Vagina (tissue), 2 donors: ENCODE results near the gene MEIS3. TPM values are rescaled to one million over a fixed set of nuclear protein-coding genes. Genes with fewer than 3 reads are reported as not detected.

Experiments
- DNase-seq, 2 donors: peaks; one replicate each; pipeline ENCODE4 v3.0.0-alpha.2; 2017; ENCODE audit errors: extremely low spot score in 2 of 2
- H3K27ac ChIP-seq: fragments of 200-600 bp; sonication (generic); one replicate; pipeline ENCODE4 v1.5.1; 2019
- H3K27me3 ChIP-seq: fragments of 200-600 bp; sonication (generic); one replicate; pipeline ENCODE4 v1.5.1; 2019
- H3K36me3 ChIP-seq, 2 donors: fragments of 200-600 bp; sonication (generic); one replicate each; pipeline ENCODE4 v1.5.1; 2017 to 2019
- H3K4me1 ChIP-seq: fragments of 200-600 bp; sonication (generic); one replicate; pipeline ENCODE4 v1.5.1; 2019
- H3K4me3 ChIP-seq, 2 donors: fragments of 200-600 bp; sonication (generic); 1 replicate in 1 of 2; 2 replicates in 1 of 2; pipeline ENCODE4 v1.5.1; 2016 to 2019
- H3K9me3 ChIP-seq: fragments of 200-600 bp; sonication (generic); one replicate; pipeline ENCODE4 v1.5.1; 2019
- POLR2A ChIP-seq, 2 donors: fragments of 450-650 bp; IDR thresholded peaks; one replicate each; pipeline ENCODE4 v1.6.1; 2017; ENCODE audit warnings: antibody characterized with exemption in 2 of 2, mild to moderate bottlenecking in 2 of 2, moderate library complexity in 2 of 2
- POLR2AphosphoS5 ChIP-seq, 2 donors: sonication (generic); formaldehyde crosslinking; IDR thresholded peaks; one replicate each; pipeline ENCODE4 v1.9.0; 2017; ENCODE audit warnings: antibody characterized with exemption in 2 of 2, mild to moderate bottlenecking in 2 of 2, low read depth in 1 of 2; ENCODE audit not compliant: insufficient read depth in 1 of 2
- intact Hi-C: fragments of 100-400 bp; cut with DNase I; formaldehyde crosslinking; loops from one replicate; pipeline ENCODE4 v1.15.1; 2023
- total RNA-seq: library from RNA; depleted of rRNA; stranded (reverse); fragments of >200 nt; gene quantifications from one replicate; pipeline ENCODE4 v1.2.3, GENCODE V29; 2016
- TF ChIP-seq, protein P1 (sequence below), 3 experiments: fragments of 450-650 bp in 2 of 3; fragments of 200-600 bp in 1 of 3; sonication (generic) in 1 of 3; IDR thresholded peaks; one replicate each; pipeline ENCODE4 v1.5.1; 2017 to 2019; ENCODE audit warnings: antibody characterized with exemption in 3 of 3, mild to moderate bottlenecking in 2 of 3, moderate library complexity in 2 of 3

MEIS3 gene
- 20.6 TPM for total RNA-seq

DNA sequence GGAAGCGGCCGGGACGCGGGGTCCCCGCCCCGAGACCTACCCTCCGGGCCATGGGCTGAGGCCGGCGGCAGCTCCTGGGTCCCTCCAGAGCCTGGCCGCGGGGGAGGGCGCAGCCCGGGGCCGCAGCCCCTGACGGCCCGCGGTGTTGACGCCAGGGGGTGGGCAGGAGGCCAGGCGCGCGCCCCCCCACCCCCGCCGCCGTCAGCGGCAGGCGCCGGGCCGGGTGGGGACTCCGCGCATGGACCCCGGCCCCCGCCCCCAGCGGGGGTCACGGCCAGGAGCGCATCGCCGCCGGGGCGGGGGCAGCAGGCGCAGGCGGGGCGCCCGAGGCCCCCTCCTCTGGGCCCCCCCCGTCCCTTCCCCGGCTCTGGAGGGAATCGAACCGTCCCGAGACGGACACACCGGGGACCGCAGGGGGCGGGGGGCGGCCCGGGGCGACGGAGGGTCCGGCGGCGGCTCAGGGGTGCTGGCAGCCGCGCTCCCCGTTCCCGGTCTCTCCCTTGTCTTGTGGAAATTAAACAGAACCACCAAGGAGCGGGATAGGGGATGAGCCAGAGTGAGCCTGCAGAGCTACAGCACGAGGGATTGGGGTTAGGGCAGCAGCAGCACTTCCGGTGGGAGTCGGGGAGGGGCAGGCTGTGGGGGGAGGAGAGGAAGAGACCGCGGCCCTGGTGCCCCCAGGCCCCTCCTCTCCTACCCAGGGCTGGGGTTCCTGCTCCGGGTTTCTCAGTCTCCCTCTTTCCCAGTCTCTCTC, at the start of gene MEIS3:
TSS of gene MEIS3 (minus strand) at position 498 of the 754 bp plus-strand sequence. CDS start at position 52, 446 bp downstream.
- Histone ChIP-seq H3K27ac (peak within 1 kb of the TSS; percentile 57), H3K4me1 (peaks cover 19% of the 10 kb centered on the region), H3K27me3 (peaks cover 8% of the 10 kb centered on the region), H3K9me3 (no peaks in the 10 kb centered on the region), H3K36me3 (no peaks in the 10 kb centered on the region), H3K4me3 (peak within 1 kb of the TSS; percentile 55 to 61)
- TF ChIP-seq, protein P1, sequence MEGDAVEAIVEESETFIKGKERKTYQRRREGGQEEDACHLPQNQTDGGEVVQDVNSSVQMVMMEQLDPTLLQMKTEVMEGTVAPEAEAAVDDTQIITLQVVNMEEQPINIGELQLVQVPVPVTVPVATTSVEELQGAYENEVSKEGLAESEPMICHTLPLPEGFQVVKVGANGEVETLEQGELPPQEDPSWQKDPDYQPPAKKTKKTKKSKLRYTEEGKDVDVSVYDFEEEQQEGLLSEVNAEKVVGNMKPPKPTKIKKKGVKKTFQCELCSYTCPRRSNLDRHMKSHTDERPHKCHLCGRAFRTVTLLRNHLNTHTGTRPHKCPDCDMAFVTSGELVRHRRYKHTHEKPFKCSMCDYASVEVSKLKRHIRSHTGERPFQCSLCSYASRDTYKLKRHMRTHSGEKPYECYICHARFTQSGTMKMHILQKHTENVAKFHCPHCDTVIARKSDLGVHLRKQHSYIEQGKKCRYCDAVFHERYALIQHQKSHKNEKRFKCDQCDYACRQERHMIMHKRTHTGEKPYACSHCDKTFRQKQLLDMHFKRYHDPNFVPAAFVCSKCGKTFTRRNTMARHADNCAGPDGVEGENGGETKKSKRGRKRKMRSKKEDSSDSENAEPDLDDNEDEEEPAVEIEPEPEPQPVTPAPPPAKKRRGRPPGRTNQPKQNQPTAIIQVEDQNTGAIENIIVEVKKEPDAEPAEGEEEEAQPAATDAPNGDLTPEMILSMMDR (IDR thresholded peaks at IDR 0.05), result no peak
- TF ChIP-seq POLR2A (IDR thresholded peaks at IDR 0.05) (no peak), POLR2AphosphoS5 (IDR thresholded peaks at IDR 0.05; ENCODE audit: insufficient read depth in 1 of 2, low read depth in 1 of 2) (no peak)
- intact Hi-C loops, result no loop called here
- DNase-seq, result no peak

DNA sequence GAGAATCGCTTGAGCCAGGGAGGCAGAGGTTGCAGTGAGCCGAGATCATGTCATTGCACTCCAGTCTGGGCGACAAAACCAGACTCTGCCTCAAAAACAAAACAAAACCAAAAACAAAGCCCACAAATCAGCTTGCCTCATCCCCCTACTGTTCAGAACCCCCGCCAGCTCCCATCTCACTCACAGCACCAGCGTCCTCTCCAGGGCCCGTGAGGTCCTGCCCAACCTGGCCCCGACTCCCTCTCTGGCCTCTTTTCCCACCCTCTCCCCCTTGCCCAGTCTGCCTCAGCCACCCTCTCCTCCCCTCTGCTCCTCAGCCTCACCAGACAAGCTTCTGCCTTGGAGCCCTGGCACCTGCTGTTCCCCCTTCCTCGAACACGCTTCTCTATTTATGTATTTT, 48.6 kb upstream of the MEIS3 start:
- intact Hi-C loops, result no loop called here
- Histone ChIP-seq H3K27ac (no peak overlapping the region), H3K27me3 (no peaks in the 10 kb centered on the region), H3K4me1 (peaks cover 14% of the 10 kb centered on the region), H3K4me3 (no peak overlapping the region), H3K9me3 (no peaks in the 10 kb centered on the region), H3K36me3 (no peaks in the 10 kb centered on the region)
- TF ChIP-seq, protein P1 (IDR thresholded peaks at IDR 0.05), result no peak
- TF ChIP-seq POLR2A (IDR thresholded peaks at IDR 0.05) (no peak), POLR2AphosphoS5 (IDR thresholded peaks at IDR 0.05; ENCODE audit: insufficient read depth in 1 of 2, low read depth in 1 of 2) (no peak)
- DNase-seq, result no peak

DNA sequence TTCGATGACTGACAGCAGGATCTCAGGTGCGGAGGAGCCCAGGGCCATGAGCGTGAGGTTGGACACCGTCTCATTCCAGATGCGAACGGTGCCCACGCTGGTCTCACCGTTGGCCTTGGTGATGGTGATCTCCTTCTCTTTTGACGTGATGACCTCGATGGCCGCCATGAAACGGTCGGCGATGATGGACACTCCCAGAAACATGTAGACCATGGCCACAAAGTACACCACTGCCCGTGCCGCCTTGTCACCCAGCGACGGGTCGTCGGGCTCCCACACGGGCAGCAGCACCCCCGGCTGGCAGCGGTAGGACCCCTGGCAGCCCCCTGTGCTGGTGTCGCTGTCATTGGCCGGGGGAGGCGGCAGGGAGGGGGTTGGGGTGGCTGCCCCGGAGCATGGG, 46.6 kb upstream of the MEIS3 start:
- no peak overlapping the region for H3K27ac ChIP-seq
- TF ChIP-seq, protein P1 (IDR thresholded peaks at IDR 0.05), result no peak
- no peak for TF ChIP-seq POLR2AphosphoS5 (IDR thresholded peaks at IDR 0.05; ENCODE audit: insufficient read depth in 1 of 2, low read depth in 1 of 2)
- TF ChIP-seq POLR2A (IDR thresholded peaks at IDR 0.05), result no peak
- H3K36me3 ChIP-seq, result no peaks in the 10 kb centered on the region
- intact Hi-C loops, result no loop called here
- no peak for DNase-seq
- no peak overlapping the region for H3K4me3 ChIP-seq
- no peaks in the 10 kb centered on the region for H3K4me1 ChIP-seq
- H3K9me3 ChIP-seq, result no peaks in the 10 kb centered on the region
- no peaks in the 10 kb centered on the region for H3K27me3 ChIP-seq

DNA sequence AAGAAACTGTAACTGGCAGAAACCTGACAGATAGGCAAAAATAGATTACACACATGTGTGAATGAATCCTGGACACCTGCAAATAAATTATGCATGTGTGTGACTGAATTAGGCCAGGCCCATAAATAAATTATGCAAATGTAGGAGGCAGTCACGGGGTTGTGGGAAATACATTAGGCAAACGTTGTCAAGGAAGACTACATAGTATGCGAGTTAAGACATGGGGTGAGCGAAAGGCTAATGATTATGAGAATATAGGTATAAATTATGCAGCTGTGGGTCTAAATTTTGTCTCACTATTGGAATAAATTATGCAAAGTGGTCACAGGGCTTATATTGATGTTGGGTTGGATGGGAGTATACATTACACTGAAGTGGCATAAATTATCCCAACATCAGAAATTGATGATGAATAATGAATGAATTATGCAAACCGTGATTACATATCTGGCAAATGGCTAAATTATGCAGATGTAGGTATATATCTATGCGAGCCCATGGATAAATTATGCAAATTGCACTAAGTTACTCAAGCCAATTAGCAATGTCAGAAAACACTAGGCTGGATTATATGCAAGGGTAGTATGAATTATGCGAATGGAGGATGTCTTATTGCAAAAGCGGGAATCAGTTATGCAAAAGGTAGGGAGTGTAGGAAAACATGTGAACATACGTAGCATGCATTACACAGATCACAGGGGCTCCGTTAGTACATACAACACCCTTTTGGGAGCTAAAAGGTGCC, 45.5 kb upstream of the MEIS3 start:
- Histone ChIP-seq H3K36me3 (no peaks in the 10 kb centered on the region), H3K27me3 (no peaks in the 10 kb centered on the region), H3K4me3 (no peak overlapping the region), H3K4me1 (no peaks in the 10 kb centered on the region), H3K27ac (no peak overlapping the region), H3K9me3 (no peaks in the 10 kb centered on the region)
- intact Hi-C loops, result no loop called here
- DNase-seq, result no peak
- no peak for TF ChIP-seq POLR2A (IDR thresholded peaks at IDR 0.05)
- no peak for TF ChIP-seq POLR2AphosphoS5 (IDR thresholded peaks at IDR 0.05; ENCODE audit: insufficient read depth in 1 of 2, low read depth in 1 of 2)
- TF ChIP-seq, protein P1 (IDR thresholded peaks at IDR 0.05), result no peak

DNA sequence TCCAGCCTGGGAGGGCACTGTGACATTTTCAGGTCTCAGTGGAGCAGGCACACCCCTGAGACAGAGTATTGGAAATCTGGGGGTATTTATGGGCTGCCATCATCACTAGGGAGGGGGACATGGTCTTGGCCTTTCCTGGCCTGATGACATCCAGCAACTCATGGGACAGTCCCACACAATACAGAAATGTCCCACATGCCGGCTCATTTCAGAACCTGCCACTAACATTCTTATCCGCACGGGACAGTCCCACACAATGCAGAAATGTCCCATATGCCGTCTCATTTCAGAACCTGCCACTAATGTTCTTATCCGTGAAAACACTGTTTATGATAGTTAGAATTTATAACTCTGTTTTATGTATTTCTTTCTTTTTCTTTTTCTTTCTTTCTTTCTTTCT, 42.5 kb upstream of the MEIS3 start:
- no peak overlapping the region for H3K27ac ChIP-seq
- no peaks in the 10 kb centered on the region for H3K36me3 ChIP-seq
- no peaks in the 10 kb centered on the region for H3K9me3 ChIP-seq
- intact Hi-C loops, result no loop called here
- no peak for DNase-seq
- peaks cover 6% of the 10 kb centered on the region for H3K4me1 ChIP-seq
- TF ChIP-seq POLR2AphosphoS5 (IDR thresholded peaks at IDR 0.05; ENCODE audit: insufficient read depth in 1 of 2, low read depth in 1 of 2) (no peak), POLR2A (IDR thresholded peaks at IDR 0.05) (no peak)
- TF ChIP-seq, protein P1 (IDR thresholded peaks at IDR 0.05), result no peak
- no peak overlapping the region for H3K4me3 ChIP-seq
- H3K27me3 ChIP-seq, result peaks cover 4% of the 10 kb centered on the region
